OCI-LY7 (cell line): ENCODE measurements around the gene LRRC7. TPM values are rescaled to one million over a fixed set of nuclear protein-coding genes. Genes with fewer than 3 reads are reported as not detected.

ENCODE experiments used
- BruUV-seq: library from RNA; stranded (reverse); fragments of 400-500 nt; replicated peaks from 2 replicates; lab custom pipeline; 2021; lab: Mats Ljungman, UMichigan
- CTCF ChIA-PET: fragments of 300-600 bp; sonication (Branson Sonifier 250); formaldehyde crosslinking; loops from one replicate; lab custom pipeline; 2022; ENCODE audit warnings: antibody characterized with exemption; ENCODE audit not compliant: unreplicated experiment; lab: Charles Lee
- POLR2A ChIA-PET: fragments of 300-600 bp; sonication (Branson Sonifier 250); formaldehyde crosslinking; loops from one replicate; lab custom pipeline; 2022; ENCODE audit warnings: antibody characterized with exemption; lab: Charles Lee
- DNase-seq: peaks from one replicate; pipeline ENCODE4 v3.0.0-alpha.2; 2015; ENCODE audit warnings: low spot score
- H2AFZ ChIP-seq: fragments of 200-600 bp; sonication (generic), shearing (Covaris generic); 2 replicates; pipeline ENCODE4 v1.6.1; 2014; ENCODE audit warnings: mild to moderate bottlenecking, antibody characterized with exemption, low read length, moderate library complexity
- H3K27ac ChIP-seq: fragments of 200-600 bp; sonication (generic); 2 replicates; pipeline ENCODE4 v1.5.1; 2014; ENCODE audit warnings: mixed run types, low read depth, mild to moderate bottlenecking, moderate library complexity, low read length, inconsistent platforms; ENCODE audit not compliant: poor library complexity, severe bottlenecking
- H3K36me3 ChIP-seq: fragments of 200-600 bp; sonication (generic); 2 replicates; pipeline ENCODE4 v1.6.1; 2014; ENCODE audit warnings: mild to moderate bottlenecking, antibody characterized with exemption, low read length, moderate library complexity, mixed read lengths; ENCODE audit not compliant: insufficient read depth
- H3K4me1 ChIP-seq: fragments of 200-600 bp; sonication (generic); 2 replicates; pipeline ENCODE4 v1.5.1; 2014; ENCODE audit warnings: mild to moderate bottlenecking, low read length; ENCODE audit not compliant: insufficient read depth, poor library complexity, severe bottlenecking
- H3K4me2 ChIP-seq: fragments of 200-600 bp; sonication (generic); 2 replicates; pipeline ENCODE4 v1.6.1; 2014; ENCODE audit warnings: mild to moderate bottlenecking, low read length
- H3K4me3 ChIP-seq: fragments of 200-600 bp; sonication (generic); 2 replicates; pipeline ENCODE4 v1.5.1; 2014; ENCODE audit warnings: mild to moderate bottlenecking, low read depth, low read length; ENCODE audit not compliant: poor library complexity, severe bottlenecking
- H3K79me2 ChIP-seq: fragments of 200-600 bp; sonication (generic); 2 replicates; pipeline ENCODE4 v1.6.1; 2016; ENCODE audit warnings: low read depth, mild to moderate bottlenecking, low read length, moderate library complexity, mixed read lengths; ENCODE audit not compliant: insufficient read depth
- H3K9me2 ChIP-seq: fragments of 200-600 bp; sonication (generic); 2 replicates; pipeline ENCODE4 v1.6.1; 2016; ENCODE audit warnings: mild to moderate bottlenecking, low read length, mixed read lengths; ENCODE audit not compliant: insufficient read depth
- H3K9me3 ChIP-seq: fragments of 200-600 bp; sonication (generic); 2 replicates; pipeline ENCODE4 v1.6.1; 2014; ENCODE audit warnings: mild to moderate bottlenecking, mixed run types, low read length, mixed read lengths
- H4K20me1 ChIP-seq: fragments of 200-600 bp; sonication (generic); 2 replicates; pipeline ENCODE4 v1.6.1; 2014; ENCODE audit warnings: mild to moderate bottlenecking, antibody characterized with exemption, low read length, moderate library complexity, mixed read lengths; ENCODE audit not compliant: insufficient read depth
- EZH2phosphoT487 ChIP-seq: fragments of 200-600 bp; sonication (generic); IDR thresholded peaks from 2 replicates; pipeline ENCODE4 v1.6.1; 2018; ENCODE audit warnings: low read depth, borderline replicate concordance, mild to moderate bottlenecking, mixed run types, antibody characterized with exemption, low read length, moderate library complexity, mixed read lengths
- intact Hi-C: fragments of 100-400 bp; cut with micrococcal nuclease; formaldehyde crosslinking; loops from one replicate; pipeline ENCODE4 v1.10.0; 2022; ENCODE audit not compliant: unreplicated experiment
- total RNA-seq, 2 experiments: library from RNA; depleted of rRNA in 1 of 2; stranded (reverse); fragments of >200 nt in 1 of 2; shearing (Covaris generic) in 1 of 2; gene quantifications; 2 replicates each; pipeline ENCODE4 v1.2.3, GENCODE V29; 2014 to 2022
- TF ChIP-seq, protein P1 (sequence below): fragments of 200-600 bp; sonication (generic); conservative IDR thresholded peaks from 2 replicates; pipeline ENCODE4 v1.5.1; 2014; ENCODE audit warnings: mild to moderate bottlenecking, antibody characterized with exemption, low read length, moderate library complexity, mixed read lengths

LRRC7 gene
- total RNA-seq, 2 experiments from 2014 or later, result not detected

DNA sequence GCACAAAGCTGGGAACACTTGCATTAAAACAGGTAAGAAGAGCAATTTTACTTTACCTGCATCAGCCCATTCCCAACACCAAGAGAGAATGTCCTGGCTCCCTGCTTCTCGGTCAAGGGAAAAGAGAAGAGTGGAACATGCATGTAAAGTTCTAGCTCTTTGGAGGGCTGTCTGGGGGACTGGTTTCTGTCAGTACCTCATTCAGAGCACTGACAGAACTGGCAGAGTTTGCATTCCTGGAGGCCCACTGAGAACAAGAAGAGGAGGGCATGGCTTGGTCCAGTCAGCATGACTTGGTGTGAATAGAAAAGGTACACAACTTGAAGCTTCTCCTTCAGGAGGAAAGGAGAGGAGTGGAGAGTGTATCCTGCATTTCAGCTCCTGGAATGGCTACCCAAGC is 83.9 kb downstream of the LRRC7 start:
- POLR2A ChIA-PET, result interaction anchor here (0.6 kb wide), 1 partner anchor 40 kb away, joined by 3 read pairs; no protein-coding TSS in a partner anchor
- no peaks in the 10 kb centered on the region for H3K9me2 ChIP-seq
- CTCF ChIA-PET, result no interaction called here
- no peaks in the 10 kb centered on the region for H4K20me1 ChIP-seq
- no TSS peak for BruUV-seq
- H3K36me3 ChIP-seq, result no peaks in the 10 kb centered on the region
- no peaks in the 10 kb centered on the region for H3K79me2 ChIP-seq
- TF ChIP-seq EZH2phosphoT487, result no peak
- TF ChIP-seq, protein P1, sequence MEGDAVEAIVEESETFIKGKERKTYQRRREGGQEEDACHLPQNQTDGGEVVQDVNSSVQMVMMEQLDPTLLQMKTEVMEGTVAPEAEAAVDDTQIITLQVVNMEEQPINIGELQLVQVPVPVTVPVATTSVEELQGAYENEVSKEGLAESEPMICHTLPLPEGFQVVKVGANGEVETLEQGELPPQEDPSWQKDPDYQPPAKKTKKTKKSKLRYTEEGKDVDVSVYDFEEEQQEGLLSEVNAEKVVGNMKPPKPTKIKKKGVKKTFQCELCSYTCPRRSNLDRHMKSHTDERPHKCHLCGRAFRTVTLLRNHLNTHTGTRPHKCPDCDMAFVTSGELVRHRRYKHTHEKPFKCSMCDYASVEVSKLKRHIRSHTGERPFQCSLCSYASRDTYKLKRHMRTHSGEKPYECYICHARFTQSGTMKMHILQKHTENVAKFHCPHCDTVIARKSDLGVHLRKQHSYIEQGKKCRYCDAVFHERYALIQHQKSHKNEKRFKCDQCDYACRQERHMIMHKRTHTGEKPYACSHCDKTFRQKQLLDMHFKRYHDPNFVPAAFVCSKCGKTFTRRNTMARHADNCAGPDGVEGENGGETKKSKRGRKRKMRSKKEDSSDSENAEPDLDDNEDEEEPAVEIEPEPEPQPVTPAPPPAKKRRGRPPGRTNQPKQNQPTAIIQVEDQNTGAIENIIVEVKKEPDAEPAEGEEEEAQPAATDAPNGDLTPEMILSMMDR, result no peak
- no peak for DNase-seq
- no peak overlapping the region for H3K4me3 ChIP-seq
- no peaks in the 10 kb centered on the region for H3K9me3 ChIP-seq
- no peak overlapping the region for H3K4me2 ChIP-seq
- H3K27ac ChIP-seq, result no peak overlapping the region
- H2AFZ ChIP-seq, result no peak overlapping the region
- intact Hi-C loops, result no loop called here
- no peaks in the 10 kb centered on the region for H3K4me1 ChIP-seq

DNA sequence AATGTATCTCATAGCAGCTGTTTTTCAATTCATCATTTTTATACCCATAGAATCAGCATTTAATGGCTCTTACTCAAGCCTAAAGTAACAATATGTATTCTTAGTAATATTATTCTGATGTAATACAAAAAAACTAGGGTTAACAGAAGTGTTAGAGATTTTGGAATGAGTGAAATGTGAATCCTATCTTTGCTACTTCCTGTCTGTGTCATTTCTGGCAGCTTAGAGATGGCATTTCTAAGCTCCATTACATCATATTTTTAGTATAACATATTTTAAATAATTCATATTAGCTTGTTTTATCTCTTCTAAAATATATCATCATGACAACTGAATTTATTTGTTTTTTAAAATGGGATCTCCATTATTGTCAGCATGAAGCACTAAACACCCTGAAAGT is 90.2 kb downstream of the LRRC7 start:
- Histone ChIP-seq H3K9me2 (no peaks in the 10 kb centered on the region), H3K4me1 (no peaks in the 10 kb centered on the region), H3K27ac (no peak overlapping the region), H3K36me3 (no peaks in the 10 kb centered on the region), H3K4me3 (no peak overlapping the region), H3K79me2 (no peaks in the 10 kb centered on the region), H2AFZ (no peak overlapping the region), H3K9me3 (no peaks in the 10 kb centered on the region), H4K20me1 (no peaks in the 10 kb centered on the region), H3K4me2 (no peak overlapping the region)
- TF ChIP-seq, protein P1, result no peak
- TF ChIP-seq EZH2phosphoT487, result no peak
- intact Hi-C loops, result no loop called here
- no peak for DNase-seq
- BruUV-seq, result no TSS peak
- ChIA-PET CTCF (no interaction called here), POLR2A (interaction anchor here (0.8 kb wide), 1 partner anchor 11 kb away, joined by 3 read pairs; no protein-coding TSS in a partner anchor)

DNA sequence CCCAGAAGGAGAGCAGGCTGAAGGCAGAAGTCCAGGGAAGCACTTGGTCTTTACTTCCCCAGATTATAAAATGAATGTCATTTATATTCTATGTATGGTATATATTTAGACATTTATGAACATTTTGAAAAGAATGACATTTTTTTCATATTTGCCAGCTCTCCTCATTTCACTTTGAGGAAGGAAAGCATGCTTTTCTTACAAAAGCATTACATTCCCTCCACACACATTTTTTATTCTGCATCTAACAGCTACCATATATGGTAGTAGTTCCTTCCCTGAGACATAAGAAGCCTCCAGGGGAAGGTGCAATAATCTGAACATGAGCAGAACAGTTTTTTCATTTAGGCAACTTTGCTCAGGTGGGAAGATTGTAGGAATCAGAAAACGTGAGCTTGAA is 94.0 kb downstream of the LRRC7 start:
- no peaks in the 10 kb centered on the region for H3K79me2 ChIP-seq
- H3K36me3 ChIP-seq, result no peaks in the 10 kb centered on the region
- CTCF ChIA-PET, result no interaction called here
- no peak for TF ChIP-seq EZH2phosphoT487
- TF ChIP-seq, protein P1, result no peak
- no peak overlapping the region for H3K27ac ChIP-seq
- no peak overlapping the region for H3K4me3 ChIP-seq
- no peak overlapping the region for H3K4me2 ChIP-seq
- no peaks in the 10 kb centered on the region for H3K4me1 ChIP-seq
- no TSS peak for BruUV-seq
- H3K9me3 ChIP-seq, result no peaks in the 10 kb centered on the region
- no peak for DNase-seq
- H3K9me2 ChIP-seq, result no peaks in the 10 kb centered on the region
- no peaks in the 10 kb centered on the region for H4K20me1 ChIP-seq
- POLR2A ChIA-PET, result no interaction called here
- intact Hi-C loops, result no loop called here
- H2AFZ ChIP-seq, result no peak overlapping the region
